Esophagus (tissue), 2 donors: ENCODE results near the gene ANLN. TPM values are rescaled to one million over a fixed set of nuclear protein-coding genes. Genes with fewer than 3 reads are reported as not detected.

Experiments
- H3K27ac ChIP-seq, 2 donors: one replicate each; pipeline ENCODE4 v1.5.1; 2013; ENCODE audit warnings: low read depth in 2 of 2, mild to moderate bottlenecking in 2 of 2, inconsistent platforms in 1 of 2, low read length in 1 of 2, moderate library complexity in 1 of 2
- H3K27me3 ChIP-seq, 2 donors: one replicate each; pipeline ENCODE4 v1.6.1; 2013; ENCODE audit warnings: low read length in 2 of 2, control low read depth in 1 of 2, mild to moderate bottlenecking in 1 of 2; ENCODE audit not compliant: insufficient read depth in 2 of 2, control insufficient read depth in 1 of 2
- H3K36me3 ChIP-seq, 2 donors: one replicate each; pipeline ENCODE4 v1.6.1; 2013; ENCODE audit warnings: low read length in 1 of 2; ENCODE audit not compliant: control insufficient read depth in 2 of 2, insufficient read depth in 2 of 2
- H3K4me1 ChIP-seq, 2 donors: one replicate each; pipeline ENCODE4 v1.6.1; 2013; ENCODE audit warnings: low read length in 1 of 2; ENCODE audit not compliant: control insufficient read depth in 2 of 2, insufficient read depth in 2 of 2
- H3K4me3 ChIP-seq, 2 donors: one replicate each; pipeline ENCODE4 v1.5.1; 2013; ENCODE audit warnings: low read length in 2 of 2, mild to moderate bottlenecking in 2 of 2, low read depth in 1 of 2, moderate library complexity in 1 of 2
- H3K9me3 ChIP-seq, 2 donors: one replicate each; pipeline ENCODE4 v1.6.1; 2013; ENCODE audit warnings: mild to moderate bottlenecking in 2 of 2, low read depth in 1 of 2, low read length in 1 of 2, moderate library complexity in 1 of 2; ENCODE audit not compliant: control insufficient read depth in 2 of 2, insufficient read depth in 1 of 2
- WGBS, 2 donors: extraction: QIAGEN DNeasy Blood & Tissue Kit; methylation state at CpG; one replicate each; pipeline ENCODE4 v1.1.7; 2013; 5-methylcytosine and 5-hydroxymethylcytosine counted together
- polyA plus RNA-seq, 2 donors: library from polyadenylated mRNA; stranded (reverse); fragments of 200-250 nt; gene quantifications; one replicate each; pipeline ENCODE4 v1.2.3, GENCODE V29; 2013
- donor health status: healthy with polysubstance abuse.
- donor health status: Bipolar disorder and iron deficiency.

ANLN gene
- polyA plus RNA-seq, 2 donors, result 11.2 to 16.0 TPM

- Histone ChIP-seq H3K27ac (no peak overlapping the region), H3K36me3 (peaks cover 0 to 2% of the 10 kb centered on the region in 2 donors), H3K27me3 (no peaks in the 10 kb centered on the region), H3K4me3 (no peak overlapping the region), H3K9me3 (no peaks in the 10 kb centered on the region), H3K4me1 (no peaks in the 10 kb centered on the region)
- 75 to 82% methylated on average over 7 of the region's 7 CpGs for WGBS, 2 donors
Observed at GRCh38 chr7:36404639-36405408, 15.2 kb downstream of the ANLN start.

- no peak overlapping the region for H3K4me3 ChIP-seq
- H3K27ac ChIP-seq, result no peak overlapping the region
- peaks cover 0 to 2% of the 10 kb centered on the region in 2 donors for H3K36me3 ChIP-seq
- WGBS, 2 donors, result 94 to 96% methylated on average over 1 of the region's 1 CpG
- H3K27me3 ChIP-seq, result no peaks in the 10 kb centered on the region
- H3K9me3 ChIP-seq, result no peaks in the 10 kb centered on the region
- no peaks in the 10 kb centered on the region for H3K4me1 ChIP-seq
Observed at GRCh38 chr7:36405409-36405803, 15.7 kb downstream of the ANLN start.

- no peaks in the 10 kb centered on the region for H3K9me3 ChIP-seq
- H3K36me3 ChIP-seq, result peaks cover 0 to 2% of the 10 kb centered on the region in 2 donors
- WGBS, 2 donors, result 88 to 91% methylated on average over 5 of the region's 5 CpGs
Observed at GRCh38 chr7:36406156-36406555, 16.5 kb downstream of the ANLN start.

GRCh38 chr7:36407636-36408550 lies 18.2 kb downstream of the ANLN start:
- Histone ChIP-seq H3K27ac (no peak overlapping the region), H3K27me3 (no peaks in the 10 kb centered on the region), H3K4me3 (no peak overlapping the region), H3K4me1 (no peaks in the 10 kb centered on the region), H3K9me3 (no peaks in the 10 kb centered on the region), H3K36me3 (peaks cover 0 to 2% of the 10 kb centered on the region in 2 donors)
- 95 to 96% methylated on average over 8 of the region's 8 CpGs for WGBS, 2 donors

More at GRCh38 chr7:36406156-36406555, 16.5 kb downstream of the ANLN start:
- Histone ChIP-seq H3K27ac (no peak overlapping the region), H3K4me1 (no peaks in the 10 kb centered on the region), H3K27me3 (no peaks in the 10 kb centered on the region), H3K4me3 (no peak overlapping the region)

GRCh38 chr7:36408589-36408988 lies 18.9 kb downstream of the ANLN start:
- Histone ChIP-seq H3K4me1 (no peaks in the 10 kb centered on the region), H3K27me3 (no peaks in the 10 kb centered on the region), H3K27ac (no peak overlapping the region), H3K9me3 (no peaks in the 10 kb centered on the region), H3K36me3 (peaks cover 0 to 2% of the 10 kb centered on the region in 2 donors), H3K4me3 (no peak overlapping the region)
- WGBS, 2 donors, result 57 to 61% methylated on average over 2 of the region's 2 CpGs

GRCh38 chr7:36409180-36409579 lies 19.5 kb downstream of the ANLN start:
- Histone ChIP-seq H3K27me3 (no peaks in the 10 kb centered on the region), H3K36me3 (peaks cover 0 to 2% of the 10 kb centered on the region in 2 donors), H3K27ac (no peak overlapping the region), H3K9me3 (no peaks in the 10 kb centered on the region), H3K4me3 (no peak overlapping the region), H3K4me1 (no peaks in the 10 kb centered on the region)
- WGBS, 2 donors, result 92 to 98% methylated on average over 1 of the region's 1 CpG

GRCh38 chr7:36415144-36415543 lies 25.5 kb downstream of the ANLN start:
- WGBS, 2 donors, result 88 to 91% methylated on average over 2 of the region's 2 CpGs
- Histone ChIP-seq H3K4me3 (no peak overlapping the region), H3K4me1 (no peaks in the 10 kb centered on the region), H3K27me3 (no peaks in the 10 kb centered on the region), H3K36me3 (no peaks in the 10 kb centered on the region), H3K27ac (no peak overlapping the region), H3K9me3 (no peaks in the 10 kb centered on the region)

GRCh38 chr7:36416251-36416650 lies 26.6 kb downstream of the ANLN start:
- Histone ChIP-seq H3K9me3 (no peaks in the 10 kb centered on the region), H3K27ac (no peak overlapping the region), H3K4me3 (no peak overlapping the region), H3K27me3 (no peaks in the 10 kb centered on the region), H3K4me1 (no peaks in the 10 kb centered on the region), H3K36me3 (no peaks in the 10 kb centered on the region)
- 95 to 99% methylated on average over 3 of the region's 3 CpGs for WGBS, 2 donors

- no peaks in the 10 kb centered on the region for H3K36me3 ChIP-seq
- 93 to 95% methylated on average over 3 of the region's 3 CpGs for WGBS, 2 donors
- no peak overlapping the region for H3K27ac ChIP-seq
- H3K4me1 ChIP-seq, result no peaks in the 10 kb centered on the region
- H3K9me3 ChIP-seq, result no peaks in the 10 kb centered on the region
- H3K4me3 ChIP-seq, result no peak overlapping the region
- no peaks in the 10 kb centered on the region for H3K27me3 ChIP-seq
Observed at GRCh38 chr7:36420307-36420706, 30.6 kb downstream of the ANLN start.
